ENCODE data around the gene FBXL3.
"Not testable (repeated sequence)": the region's sequence is repeated elsewhere in the genome, so short reads cannot be mapped to it uniquely, and the experiment has no call there.

FBXL3 gene

DNA sequence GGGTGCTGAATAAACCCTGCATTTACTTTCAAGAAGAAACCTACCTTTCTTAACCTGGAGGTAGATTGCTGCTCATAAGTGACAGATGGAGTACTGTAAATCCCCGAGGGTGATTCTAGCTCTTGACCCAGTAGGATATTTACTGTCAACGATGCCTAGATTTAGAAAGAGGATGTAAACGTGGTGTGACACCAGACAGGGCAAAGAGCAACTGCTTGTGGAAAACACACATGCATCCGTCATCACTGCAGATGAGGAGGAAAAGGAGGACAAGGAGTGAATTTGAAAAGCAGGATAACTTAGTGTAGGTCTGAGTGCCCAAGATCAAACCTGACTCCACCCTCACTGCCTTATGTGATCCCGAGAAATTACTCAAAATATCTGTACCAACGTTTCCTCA is 44.9 kb downstream of the FBXL3 start:
- no peak for DNase-seq

DNA sequence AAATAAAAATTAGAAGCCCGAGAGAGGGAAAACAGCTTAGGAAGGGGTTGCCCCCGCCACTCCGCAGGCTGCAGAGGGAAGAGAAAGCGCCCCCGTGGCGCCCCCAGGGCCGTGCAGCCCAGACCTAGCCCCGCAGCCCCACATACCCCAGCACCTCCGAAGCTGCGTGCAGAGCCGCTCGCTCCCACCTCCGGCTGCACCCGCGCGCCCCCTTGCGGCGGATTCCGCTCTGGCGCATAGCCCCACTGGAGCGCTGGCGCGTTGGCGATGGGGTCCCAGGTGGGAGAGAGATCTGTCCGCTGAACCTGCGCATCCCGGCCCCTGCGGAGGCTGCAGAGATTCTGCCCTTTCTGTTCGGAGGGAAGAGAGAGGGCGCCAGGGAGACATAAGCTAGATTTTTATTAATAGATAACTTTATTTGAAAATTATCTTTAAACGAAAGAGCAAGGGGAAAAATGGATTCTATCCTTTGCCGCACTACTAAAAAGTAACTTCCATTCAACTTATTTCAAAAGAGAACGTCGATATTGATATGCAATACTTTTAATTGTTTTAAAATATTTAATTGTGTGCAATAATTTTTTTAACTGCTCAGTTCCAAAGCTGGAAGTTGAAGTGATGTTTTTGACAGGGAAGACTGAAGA is 46.8 kb downstream of the FBXL3 start:
- DNase-seq: peak; percentile 43

DNA sequence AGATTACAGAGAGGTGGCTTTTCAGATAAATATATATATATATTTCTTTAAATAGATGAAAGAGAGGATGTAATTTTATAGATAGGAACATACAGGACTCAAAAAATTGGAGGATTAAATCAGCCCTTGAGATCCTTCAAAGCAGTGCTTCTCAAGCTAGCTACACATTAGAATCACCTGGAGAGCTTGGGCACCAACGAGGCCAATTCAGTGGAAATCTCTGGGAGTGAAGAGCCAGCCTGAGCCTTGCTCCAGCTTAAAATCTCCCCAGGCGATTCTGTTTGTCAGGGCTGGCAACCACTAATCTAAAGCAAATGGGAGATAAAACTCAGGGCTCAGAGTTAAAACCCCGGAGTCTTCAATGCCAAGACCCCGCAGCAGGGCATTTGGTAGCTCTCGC is 50.0 kb downstream of the FBXL3 start:
- DNase-seq: no peak

DNA sequence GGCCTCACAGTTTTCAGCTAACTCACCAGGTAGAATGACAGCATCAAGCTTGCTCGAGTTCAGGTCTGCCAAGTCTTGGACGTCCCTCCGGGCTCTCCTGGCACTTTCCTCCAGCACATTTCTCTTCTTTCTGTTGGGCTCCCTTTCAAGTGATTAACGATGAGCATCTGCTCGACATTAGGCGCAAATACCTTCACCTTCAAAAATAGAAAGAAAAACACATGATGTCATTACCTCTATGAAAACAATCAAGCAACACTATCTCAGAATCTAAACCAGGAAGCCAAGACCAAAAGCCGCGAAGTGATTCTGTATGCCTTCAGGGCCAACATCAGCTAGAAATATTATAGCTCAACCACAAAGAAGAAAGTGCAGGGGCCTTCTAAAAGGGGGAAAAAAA is 50.5 kb downstream of the FBXL3 start:
- no peak for DNase-seq

DNA sequence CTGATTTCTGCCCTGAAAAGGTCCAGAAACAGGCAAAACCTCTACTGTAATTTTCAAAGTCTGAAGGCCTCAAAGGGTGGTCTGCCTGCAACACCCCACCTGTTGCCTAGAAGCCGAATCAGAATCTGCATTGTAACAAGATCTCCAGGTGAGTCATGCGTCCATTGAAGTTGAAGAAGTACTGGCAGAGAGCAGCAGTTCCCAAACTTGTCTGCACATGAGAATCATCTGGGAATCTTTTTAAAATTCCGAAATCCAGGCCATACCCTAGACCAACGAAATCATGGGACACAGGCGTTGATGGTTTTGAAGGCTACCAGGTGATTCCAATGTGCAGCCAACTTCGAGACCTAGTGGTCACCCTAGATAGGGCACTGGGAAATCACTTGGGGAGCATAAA is 51.1 kb downstream of the FBXL3 start:
- DNase-seq: no peak

DNA sequence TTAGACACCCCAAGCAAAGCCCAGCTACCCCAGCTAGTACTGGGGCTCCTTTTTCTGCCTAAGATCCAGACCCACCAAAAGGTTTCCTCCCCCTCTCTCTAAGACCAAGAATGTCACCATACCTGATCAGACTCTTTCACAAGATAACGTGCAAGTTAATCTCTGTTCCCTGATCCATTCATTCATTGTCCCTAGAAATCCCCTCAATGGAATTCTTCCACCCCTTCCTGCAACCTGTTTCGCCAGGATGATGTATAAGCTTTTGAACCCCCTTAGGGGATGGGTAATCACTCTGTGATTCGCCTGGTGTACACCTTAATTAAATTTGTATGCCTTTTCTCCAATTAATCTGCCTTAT is 52.4 kb downstream of the FBXL3 start:
- no peak for DNase-seq

DNA sequence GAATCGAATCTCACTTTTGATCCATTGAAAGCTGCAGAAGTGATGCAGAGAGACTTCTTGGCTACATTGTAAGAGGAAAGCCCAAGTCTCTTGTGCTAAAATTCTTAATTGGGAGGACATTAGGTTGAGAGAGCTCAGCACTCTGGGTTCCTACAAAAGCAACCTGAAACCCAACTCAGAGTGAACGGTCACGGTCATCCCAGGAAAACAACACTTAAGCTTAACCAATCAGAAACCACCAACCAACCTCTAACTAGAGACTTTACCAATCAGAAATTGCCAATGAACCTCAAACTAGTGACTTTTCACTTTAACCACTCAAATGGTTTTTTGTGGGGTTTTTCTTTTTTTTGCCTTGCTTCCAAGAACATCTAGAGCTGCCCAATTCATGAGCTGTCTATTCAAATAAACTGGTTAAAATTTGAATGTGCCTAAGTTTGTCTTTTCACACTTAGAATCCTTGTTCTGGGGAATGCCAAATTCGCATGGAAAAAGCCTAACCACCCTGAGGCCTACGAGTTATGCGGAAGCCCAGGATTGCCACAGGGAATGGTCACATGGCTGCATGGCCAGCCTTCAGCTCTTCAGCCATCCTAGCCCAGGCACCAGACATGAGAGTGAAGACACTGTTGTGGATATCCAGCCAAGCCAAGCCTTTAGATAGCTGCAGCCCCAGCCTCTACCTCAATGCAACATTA is 52.9 kb downstream of the FBXL3 start:
- DNase-seq: no peak

DNA sequence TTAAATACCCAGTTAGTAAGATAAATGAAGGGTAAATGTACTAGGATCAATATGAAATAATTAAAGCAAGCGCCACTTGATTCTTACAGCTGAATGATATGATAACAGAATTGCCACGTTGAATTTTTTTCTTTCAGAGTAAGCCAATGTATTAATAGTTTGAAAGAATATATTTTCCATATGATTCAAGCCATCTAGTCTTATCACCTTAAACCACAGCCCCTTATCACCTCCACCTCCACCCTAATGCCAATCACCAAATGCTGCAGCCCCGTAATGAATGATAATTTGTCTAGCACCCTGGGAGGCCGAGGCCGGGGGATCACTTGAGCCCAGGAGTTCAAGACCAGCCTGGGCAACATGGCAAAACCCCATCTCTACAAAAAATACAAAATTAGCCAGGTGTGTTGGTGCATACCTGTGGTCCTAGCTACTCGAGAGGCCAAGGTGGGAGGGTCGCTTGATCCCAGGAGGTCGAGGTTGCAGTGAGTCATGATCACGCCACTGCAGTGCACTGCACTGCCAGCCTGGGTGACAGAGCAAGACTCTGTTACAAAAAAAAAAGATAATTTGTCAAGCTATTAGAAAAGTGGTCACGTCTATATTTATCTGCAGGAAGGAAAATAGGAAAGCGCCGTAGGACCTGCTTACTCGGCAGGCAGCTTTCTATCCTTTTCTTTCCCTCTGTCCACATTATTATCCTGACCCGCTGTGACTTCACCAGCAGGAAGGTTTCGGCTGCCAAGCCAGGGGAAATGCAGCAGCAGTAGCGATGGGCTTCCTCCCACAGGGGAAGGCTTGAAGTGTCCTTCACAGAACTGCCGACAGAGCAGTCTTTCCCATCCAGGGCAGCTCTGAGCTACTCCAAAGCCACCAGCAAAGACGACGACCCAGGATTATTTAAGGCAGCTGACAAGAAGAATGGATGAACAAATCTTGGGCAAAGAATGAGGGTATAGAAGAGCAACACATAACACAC is 54.8 kb downstream of the FBXL3 start:
- no peak for DNase-seq

DNA sequence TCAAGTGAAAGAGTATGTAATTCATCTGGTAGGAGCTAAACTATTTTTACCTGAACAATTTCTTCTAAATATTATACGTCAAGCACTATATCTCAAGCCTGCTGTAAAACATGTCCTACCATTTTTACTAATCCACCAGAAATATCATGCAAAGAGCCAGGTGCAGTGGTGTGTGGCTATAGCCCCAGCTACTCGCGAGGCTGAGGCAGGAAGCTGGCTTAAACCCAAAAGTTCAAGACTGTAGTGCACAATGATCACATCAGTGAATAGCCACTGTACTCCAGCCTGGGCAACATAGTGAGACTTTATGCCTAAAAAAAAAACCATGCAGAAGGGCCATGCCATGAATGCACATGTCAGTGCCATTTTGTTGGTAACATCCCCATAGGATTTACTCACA is 55.7 kb downstream of the FBXL3 start:
- no peak for DNase-seq

DNA sequence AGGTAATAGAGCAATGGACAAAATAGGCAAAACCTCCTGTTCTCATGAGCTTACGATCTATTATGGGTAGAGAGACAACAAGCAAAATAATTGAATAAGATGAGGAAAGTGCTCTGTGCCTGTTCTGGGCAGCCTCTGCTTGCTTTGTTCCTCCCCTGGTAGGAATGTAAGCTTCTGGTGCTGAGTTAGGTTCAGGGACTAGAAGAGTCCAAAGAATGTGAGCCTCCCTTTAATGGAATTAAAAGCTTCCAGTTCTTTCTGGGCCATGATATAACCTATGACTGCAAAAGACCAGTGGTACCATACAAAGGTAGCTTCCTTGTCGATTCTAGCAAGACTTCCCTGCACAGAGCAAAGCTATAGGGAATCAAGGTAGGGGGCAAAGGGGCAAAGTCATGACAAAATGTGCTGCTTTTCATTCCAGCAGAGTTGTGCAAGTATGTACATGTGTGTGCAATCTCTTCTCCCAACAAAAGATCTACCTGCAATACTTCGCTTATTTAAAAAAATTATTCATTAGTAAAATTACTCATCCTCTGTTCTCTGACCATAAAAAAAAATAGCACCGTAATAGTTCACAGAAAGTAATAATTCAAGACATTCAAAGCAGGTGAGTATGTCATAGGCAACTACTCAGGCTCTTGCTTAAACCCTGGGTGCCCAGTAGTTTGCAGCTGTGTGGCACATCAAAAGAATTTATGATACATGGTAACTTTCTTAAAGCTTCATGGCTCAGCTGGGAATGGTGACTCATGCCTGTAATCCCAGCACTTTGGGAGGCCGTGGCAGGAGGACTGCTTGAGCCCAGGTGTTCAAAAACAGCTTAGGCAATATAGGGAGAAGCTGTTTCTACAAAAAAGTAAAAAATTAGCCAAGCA is 57.2 kb downstream of the FBXL3 start:
- DNase-seq: no peak

DNA sequence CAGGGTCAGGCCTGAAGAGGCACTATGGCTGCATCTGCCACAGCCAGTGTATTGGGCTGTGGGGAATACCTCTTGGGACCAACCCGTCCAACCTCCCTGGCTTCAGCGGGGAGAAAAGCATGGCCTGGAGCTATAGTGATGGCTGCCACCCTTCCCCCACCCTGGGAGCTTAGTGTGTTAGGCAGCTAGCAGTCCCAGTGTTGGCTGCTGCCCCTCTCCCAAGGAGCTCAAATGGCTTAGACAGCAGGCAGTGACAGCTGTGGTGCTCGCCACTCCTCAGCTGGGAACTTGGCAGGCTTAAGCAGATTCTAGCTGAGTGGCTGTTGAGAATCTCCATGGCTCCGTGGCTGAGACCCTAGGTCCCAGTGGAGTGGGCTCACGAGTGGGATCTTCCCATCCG is 58.9 kb downstream of the FBXL3 start:
- no peak for DNase-seq

DNA sequence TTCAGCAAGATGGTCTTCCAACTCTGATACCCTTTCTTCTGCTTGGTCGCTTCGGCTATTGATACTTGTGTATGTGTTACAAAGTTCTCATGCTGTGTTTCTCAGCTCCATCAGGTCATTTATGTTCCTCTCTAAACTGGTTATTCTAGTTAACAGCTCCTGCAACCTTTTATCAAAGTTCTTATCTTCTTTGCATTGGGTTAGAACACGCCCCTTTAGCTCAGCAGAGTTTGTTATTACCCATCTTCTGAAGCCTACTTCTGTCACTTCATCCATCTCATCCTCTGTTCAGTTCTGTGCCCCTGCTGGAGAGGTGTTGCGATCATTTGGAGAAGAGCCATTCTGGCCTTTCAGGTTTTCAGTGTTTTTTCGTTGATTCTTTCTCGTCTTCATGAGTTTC is 59.9 kb downstream of the FBXL3 start:
- DNase-seq: no peak

DNA sequence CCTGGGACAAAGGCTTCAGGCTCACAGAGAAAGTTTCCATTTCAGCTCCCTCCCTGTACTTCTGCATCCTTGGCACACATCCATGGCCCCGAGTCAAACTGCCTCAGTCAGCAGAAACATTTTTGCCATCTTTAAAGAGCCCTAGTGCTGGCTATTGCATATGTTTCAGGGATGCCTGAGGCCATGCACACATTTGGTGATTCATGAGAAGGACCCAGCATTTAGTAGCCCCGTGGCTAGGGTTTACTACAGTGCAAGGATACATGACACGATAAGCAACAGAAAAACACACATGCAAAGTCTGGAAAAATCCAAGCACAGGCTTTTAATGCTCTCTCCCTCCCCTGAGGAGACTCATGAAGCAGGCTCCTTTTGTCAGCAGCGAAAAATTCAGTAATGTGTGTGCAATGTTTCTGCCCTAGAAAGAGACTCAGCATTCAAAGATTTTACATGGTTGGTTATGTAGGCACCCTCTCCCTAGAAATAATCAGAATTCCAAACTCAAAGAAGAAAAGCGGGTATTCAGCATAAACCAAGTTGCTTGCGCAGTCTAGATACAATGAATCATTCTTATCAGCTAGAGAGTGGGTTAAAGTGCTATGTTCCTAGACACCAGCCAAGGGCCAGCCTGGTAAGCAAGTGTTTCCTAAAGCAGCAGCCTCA is 61.1 kb downstream of the FBXL3 start:
- DNase-seq: no peak

DNA sequence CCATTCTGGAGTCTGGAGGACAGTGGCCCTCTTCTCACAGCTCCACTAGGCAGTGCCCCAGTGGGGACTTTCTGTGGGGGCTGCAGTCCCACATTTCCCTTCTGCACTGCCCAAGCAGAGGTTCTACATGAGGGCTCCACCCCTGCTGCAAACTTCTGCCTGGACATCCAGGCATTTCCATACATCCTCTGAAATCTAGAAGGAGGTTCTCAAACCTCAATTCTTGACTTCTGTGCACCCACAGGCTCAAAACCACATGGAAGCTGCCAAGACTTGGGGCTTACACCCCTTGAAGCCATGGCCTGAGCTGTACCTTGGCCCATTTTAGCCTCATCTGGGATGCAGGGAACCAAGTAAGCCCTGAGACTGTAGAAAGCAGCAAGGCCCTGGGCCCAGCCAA is 67.2 kb downstream of the FBXL3 start:
- DNase-seq: not testable (repeated sequence)

DNA sequence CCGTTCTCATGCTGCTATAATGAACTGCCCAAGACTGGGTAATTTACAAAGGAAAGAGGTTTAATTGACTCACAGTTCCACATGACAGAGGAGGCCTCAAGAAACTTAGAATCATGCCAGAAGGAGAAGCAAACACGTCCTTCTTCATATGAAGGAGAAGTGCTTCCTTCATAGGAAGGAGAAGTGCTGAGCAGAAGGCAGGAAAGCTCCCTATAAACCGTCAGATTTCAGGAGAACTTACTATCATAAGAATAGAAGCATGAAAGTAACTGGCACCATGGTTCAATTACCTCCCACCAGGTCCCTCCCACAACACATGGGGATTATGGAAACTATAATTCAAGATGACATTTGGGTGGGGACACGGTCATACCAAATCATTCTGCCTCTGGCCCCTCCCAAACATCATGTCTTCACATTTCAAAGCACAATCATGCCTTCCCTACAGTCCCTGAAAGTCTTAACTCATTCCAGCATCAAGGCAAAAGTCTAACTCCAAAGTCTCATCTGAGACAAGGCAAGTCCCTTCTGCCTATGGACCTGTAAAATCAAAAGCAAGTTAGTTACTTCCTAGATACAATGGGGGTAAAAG is 68.0 kb downstream of the FBXL3 start:
- no peak for DNase-seq

DNA sequence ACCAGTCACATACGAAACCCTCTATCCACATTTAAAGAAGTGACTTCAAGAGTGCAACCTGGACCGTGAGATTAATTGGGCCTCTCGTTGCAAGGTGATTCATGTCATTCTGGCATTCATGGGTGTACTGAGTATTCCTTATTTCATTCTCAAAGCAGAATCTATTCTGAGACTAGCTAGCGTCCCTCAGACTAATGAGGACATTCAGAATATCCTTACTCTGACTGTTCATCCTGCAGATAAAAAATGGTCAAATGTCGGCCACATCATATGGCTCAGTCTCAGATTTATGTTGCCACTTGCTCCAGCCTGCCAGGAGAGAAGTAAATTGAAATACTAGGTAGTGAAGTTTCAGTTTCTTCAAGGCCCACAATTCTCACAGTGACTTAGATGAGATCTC is 71.3 kb downstream of the FBXL3 start:
- no peak for DNase-seq

Data from NK-92 treated with Interleukin-12 subunit alpha and Interleukin-12 subunit beta, amount 100 ng/mL, for 24 hours (cell line).